Activated T-cell treated with anti-CD3 and anti-CD28 coated beads for 1 hour (primary cell): ENCODE measurements around the gene ARG2.

ENCODE experiments used
- DNase-seq: peaks from one replicate; pipeline ENCODE4 v3.0.0-alpha.2; 2020; ENCODE audit warnings: low read depth

Gene ARG2

DNA sequence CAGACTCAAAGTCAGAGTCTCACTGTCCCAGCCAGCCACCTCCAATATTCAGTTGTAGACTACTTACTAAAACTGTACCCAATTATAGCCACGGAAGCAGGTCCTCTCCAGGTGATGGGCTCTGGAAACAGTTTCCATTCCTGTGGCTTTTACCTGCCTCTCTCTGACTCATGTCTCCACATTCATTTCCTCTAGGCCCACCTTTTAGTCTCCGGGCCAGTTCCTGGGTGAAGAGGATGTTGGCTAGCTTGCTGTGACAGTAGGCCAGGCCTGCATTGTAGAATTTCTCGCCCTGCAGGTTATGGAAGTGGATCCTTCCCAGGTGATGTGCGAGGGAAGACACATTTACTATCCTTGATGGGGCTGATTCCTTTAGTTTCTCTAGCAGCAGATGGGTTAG is 70.3 kb downstream of the ARG2 start:
- DNase-seq = no peak

DNA sequence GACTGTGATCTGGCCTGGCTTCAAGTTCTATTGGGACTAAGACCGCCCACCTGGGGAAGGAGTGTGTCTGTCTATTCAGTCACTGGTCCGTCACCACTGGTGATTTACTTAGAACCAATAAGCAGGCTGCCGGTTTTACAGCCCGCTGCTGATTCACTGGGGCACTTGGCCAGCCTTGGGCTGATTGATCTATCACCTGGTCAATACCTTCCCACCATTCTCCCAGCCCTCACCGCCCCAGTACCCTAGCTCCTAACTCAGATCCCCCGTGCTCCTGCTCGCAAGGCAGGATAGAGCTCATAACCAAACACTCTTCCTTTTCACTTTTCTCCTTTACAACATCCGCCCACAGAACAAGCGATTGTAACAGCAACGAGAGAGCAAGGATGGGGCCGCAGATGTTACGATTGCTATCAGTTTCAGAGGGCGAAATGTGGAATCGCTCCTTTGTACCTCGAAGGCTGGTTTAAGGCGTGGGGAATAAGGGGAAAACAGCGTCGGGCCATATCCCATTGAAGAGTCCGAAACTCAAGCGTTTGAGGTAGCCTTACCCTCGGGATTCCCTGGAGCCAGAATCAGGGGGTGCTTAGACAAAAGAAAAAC is 75.2 kb downstream of the ARG2 start:
- peak; percentile 33 for DNase-seq

DNA sequence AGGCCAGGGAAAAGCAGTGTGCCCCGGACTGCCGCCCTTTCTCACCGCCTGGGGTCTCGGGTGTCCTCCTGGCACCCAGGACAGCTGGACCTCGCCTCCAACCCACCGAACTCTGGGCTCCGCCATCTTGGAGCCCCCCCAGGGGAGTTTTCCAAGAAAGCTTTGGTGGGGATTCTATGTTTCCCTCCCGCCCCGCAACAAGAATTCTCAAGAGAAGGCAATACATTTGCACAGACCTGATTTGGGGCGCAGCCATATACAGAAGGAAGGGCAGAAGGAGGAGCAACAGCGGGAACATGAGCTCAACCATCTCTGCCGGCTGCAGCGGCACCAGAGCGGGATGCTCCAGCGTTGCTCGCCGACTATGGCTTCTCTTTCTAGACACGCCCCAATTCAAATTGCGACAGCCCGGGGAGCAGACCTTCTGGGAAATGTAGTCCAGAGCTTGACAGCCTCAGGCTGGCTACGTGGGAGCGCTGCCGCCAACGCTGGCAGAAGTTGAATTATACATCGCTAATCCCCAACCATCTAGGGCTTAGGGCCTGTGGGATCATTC is 75.8 kb downstream of the ARG2 start, which contains the start of gene RDH11:
Gene RDH11 (minus strand): TSS at position 371 of the 556 bp plus-strand sequence. CDS start 61 bp downstream, at position 310.
- DNase-seq = peak; percentile 66

DNA sequence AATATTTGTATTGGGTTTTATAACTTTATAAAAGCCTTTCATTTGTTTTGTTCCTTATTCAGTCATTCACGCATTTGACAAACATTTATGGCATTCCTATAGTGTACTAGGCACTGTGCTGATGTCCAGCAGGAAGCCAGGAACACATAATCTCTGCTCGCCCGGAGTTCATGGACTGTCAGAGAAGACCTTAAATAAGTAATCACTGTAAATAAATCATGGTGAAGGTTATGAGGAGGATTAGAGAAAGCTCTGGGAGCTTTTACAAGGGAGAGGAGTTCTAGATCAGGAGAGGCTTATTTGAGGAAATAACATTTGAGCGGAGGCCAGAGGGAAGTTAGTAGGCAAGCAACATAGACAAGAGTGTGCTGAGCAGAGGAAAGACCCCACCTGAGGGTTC is 77.3 kb downstream of the ARG2 start:
- no peak for DNase-seq

DNA sequence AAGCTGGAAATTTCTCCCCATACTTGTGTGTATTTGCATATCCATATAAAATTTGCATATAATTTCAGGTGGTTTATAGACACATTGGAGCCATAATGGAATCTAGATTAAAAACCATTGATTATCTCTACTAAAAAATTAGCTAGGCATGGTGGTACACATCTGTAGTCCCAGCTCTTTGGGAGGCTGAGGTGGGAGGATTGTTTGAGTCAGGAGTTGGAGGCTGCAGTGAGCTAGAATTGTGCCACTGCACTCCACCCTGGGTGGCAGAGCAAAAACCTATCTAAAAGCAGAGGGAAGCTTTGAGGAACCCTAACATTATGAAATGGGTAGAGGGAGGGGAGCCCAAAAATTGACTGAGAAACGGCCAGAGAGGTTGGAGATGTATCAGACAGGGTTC is 78.5 kb downstream of the ARG2 start:
- no peak for DNase-seq
